HG03103 (cell line): ENCODE results near the gene KDM2A.

Experiments
- ATAC-seq: cut with Tn5 transposase; IDR thresholded peaks from one replicate; pipeline ENCODE4 v1.9.1; 2021; ENCODE audit warnings: low read depth; ENCODE audit not compliant: unreplicated experiment

KDM2A gene

GRCh38 chr11:67270256-67271204 lies 151.5 kb downstream of the KDM2A start:
- no peak for ATAC-seq

DNA sequence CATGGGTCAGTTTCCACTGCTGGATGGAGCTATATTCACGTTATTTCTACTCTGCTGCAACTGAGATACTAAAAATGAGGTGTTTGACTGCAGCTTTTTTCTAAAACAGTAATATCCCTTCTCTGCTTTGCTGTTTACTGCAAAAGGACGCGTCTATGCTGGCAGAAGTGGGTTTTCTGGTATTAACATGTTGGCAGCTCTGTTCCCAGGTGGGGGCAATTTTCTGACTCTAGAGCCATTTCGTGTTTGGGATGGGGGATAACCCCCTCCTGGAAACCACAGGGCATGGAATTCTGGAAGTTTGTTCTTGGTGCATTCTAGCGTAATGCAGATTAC lies 152.1 kb downstream of the KDM2A start:
- no peak for ATAC-seq

DNA sequence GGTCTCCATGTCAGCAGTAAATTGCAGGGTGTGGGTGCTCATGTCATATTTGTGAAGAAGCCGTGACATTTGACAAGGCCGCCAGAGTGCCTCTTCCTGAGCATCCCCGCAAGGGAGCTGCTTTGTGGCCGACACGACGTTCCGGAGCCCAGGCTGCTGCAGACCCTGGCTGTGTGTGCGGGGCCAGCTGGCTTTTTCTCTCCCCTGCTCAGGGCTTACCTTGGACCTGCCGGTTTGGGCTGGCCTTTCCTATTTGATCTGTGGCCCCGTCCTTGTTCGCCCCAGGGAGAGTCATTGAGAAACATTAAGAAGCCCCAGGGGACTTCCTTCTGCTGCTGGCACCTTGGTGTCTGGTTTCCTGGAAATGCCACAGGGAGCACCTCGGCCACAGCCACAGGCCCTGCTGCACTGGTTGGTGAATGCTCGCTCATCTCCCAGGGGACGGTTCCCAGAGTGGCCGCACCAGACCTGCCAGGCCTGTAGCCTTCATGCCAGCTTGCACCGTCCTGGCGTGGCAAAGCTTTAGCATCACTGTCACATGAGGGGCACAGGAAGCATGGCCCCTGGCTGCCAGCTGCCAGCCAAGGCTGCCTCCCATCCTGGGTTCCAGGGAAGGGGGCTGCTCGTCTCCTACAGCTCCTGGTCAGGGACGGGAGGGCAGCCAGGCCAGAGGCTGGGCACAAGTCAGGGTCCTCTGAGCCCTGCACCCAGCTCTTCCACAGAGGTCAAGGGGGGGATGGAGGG lies 152.7 kb downstream of the KDM2A start:
- ATAC-seq: no peak

- no peak for ATAC-seq
Measured at GRCh38 chr11:67272327-67273259, 153.5 kb downstream of the KDM2A start.

GRCh38 chr11:67273260-67273990 lies 154.4 kb downstream of the KDM2A start:
- ATAC-seq: no peak

- no peak for ATAC-seq
Measured at GRCh38 chr11:67274768-67275605, 155.9 kb downstream of the KDM2A start.

DNA sequence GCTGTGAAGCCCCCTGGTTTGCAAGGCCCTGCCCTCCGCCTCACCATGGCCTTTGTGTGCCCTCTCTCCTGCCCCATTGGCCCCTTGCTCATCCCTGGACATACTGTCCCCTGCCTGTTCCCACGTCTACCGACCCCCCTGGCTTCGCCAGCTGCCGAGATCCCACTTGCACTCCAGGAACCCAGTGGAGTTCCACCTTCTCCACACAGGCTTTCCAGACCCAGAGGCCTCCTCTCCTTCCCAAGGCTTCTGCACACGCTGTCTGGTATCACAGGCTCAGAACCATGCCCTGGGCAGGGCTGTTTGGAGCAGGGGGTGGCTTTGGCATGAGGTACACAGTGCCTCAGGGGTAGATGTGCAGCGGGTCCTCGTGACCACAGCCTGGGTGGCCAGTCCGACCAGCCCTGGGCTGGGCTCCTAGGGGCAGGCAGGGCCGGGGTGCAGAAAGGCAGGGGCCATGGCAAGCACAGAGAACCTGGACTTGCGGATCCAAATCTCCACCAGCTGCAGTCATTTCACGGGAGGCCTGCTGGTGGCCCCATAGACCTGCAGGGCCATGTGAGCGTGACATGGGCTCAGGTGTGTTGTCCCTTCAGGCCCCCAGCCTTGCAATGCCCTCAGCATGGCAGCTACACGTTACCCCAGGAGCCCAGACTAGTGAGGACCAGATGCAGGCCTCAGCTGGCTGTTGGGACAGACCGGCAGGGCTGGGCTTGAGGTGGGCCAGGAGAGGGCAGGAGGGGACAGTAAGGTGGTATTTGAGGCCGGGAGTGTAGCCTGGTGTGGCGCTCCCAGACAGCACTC lies 156.7 kb downstream of the KDM2A start:
- no peak for ATAC-seq

DNA sequence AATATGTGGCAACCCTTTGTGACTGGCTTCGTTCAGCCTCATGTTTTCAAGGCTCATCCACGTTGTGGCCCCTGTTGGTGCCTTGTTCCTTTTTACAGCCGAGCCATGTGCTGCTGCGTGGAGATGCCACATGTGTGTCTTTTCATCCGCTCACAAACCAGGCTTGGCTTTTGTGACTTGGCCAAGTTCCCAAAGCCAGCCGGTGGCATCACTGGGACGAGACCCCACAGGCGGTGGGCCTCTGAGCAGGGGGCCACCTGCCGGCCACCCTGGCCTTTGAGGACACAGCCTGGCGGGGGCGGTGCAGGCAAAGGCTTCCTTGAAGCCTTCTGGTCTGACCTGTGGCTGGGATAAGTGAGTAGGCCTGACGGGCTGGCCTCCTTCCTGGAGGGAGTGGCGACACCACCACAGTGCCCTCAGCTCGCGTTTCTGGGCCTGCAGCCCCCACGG lies 157.7 kb downstream of the KDM2A start:
- no peak for ATAC-seq

- ATAC-seq: peak; percentile 73
Measured at GRCh38 chr11:67277231-67277961, 158.3 kb downstream of the KDM2A start.

- no peak for ATAC-seq
Measured at GRCh38 chr11:67278135-67278938, 159.3 kb downstream of the KDM2A start.

- ATAC-seq: no peak
Measured at GRCh38 chr11:67278939-67279588, 160.0 kb downstream of the KDM2A start.

GRCh38 chr11:67279589-67280340 lies 160.7 kb downstream of the KDM2A start:
- no peak for ATAC-seq

- no peak for ATAC-seq
Measured at GRCh38 chr11:67280341-67280787, 161.3 kb downstream of the KDM2A start.

- ATAC-seq: no peak
Measured at GRCh38 chr11:67280788-67281551, 161.9 kb downstream of the KDM2A start.
